Suprapubic skin (tissue), 4 donors: ENCODE data around the gene CDH4. TPM values are rescaled to one million over a fixed set of nuclear protein-coding genes. Genes with fewer than 3 reads are reported as not detected.
"Not testable (repeated sequence)": the region's sequence is repeated elsewhere in the genome, so short reads cannot be mapped to it uniquely, and the experiment has no call there.

Experiments
- DNase-seq, 2 donors: peaks; one replicate each; pipeline ENCODE4 v3.0.0-alpha.2; 2019; ENCODE audit warnings: low spot score in 2 of 2
- H3K27ac ChIP-seq: fragments of 200-600 bp; sonication (generic); one replicate; pipeline ENCODE4 v1.5.1; 2019
- H3K27me3 ChIP-seq: fragments of 200-600 bp; sonication (generic); one replicate; pipeline ENCODE4 v1.5.1; 2019
- H3K36me3 ChIP-seq: fragments of 200-600 bp; sonication (generic); one replicate; pipeline ENCODE4 v1.5.1; 2019
- H3K4me1 ChIP-seq: fragments of 200-600 bp; sonication (generic); one replicate; pipeline ENCODE4 v1.5.1; 2019
- H3K4me3 ChIP-seq: fragments of 200-600 bp; sonication (generic); one replicate; pipeline ENCODE4 v1.5.1; 2019; ENCODE audit warnings: mild to moderate bottlenecking
- H3K9me3 ChIP-seq: fragments of 200-600 bp; sonication (generic); one replicate; pipeline ENCODE4 v1.5.1; 2019
- EP300 ChIP-seq: sonication (generic); formaldehyde crosslinking; IDR thresholded peaks from one replicate; pipeline ENCODE4 v1.6.1; 2017; ENCODE audit warnings: antibody characterized with exemption
- POLR2A ChIP-seq, 2 donors: fragments of 450-650 bp; IDR thresholded peaks; one replicate each; pipeline ENCODE4 v1.6.1; 2017; ENCODE audit warnings: antibody characterized with exemption in 2 of 2, mild to moderate bottlenecking in 2 of 2, moderate library complexity in 2 of 2
- POLR2AphosphoS5 ChIP-seq, 3 donors: sonication (generic); formaldehyde crosslinking; IDR thresholded peaks; one replicate each; pipeline ENCODE4 v1.6.1; 2017; ENCODE audit warnings: antibody characterized with exemption in 3 of 3
- WGBS: methylation state at CpG from one replicate; pipeline ENCODE4 v1.1.5; 2018; 5-methylcytosine and 5-hydroxymethylcytosine counted together
- total RNA-seq, 4 donors: library from RNA; depleted of rRNA; stranded (reverse); fragments of >200 nt; gene quantifications; one replicate each; pipeline ENCODE4 v1.1.0, GENCODE V29; 2016
- TF ChIP-seq, protein P1 (sequence below), 2 donors: fragments of 200-600 bp in 1 of 2; fragments of 450-650 bp in 1 of 2; sonication (generic) in 1 of 2; IDR thresholded peaks; one replicate each; pipeline ENCODE4 v1.5.1; 2016 to 2019; ENCODE audit warnings: antibody characterized with exemption in 2 of 2, mild to moderate bottlenecking in 1 of 2, moderate library complexity in 1 of 2

The CDH4 gene
- total RNA-seq, 4 donors from 2014 or later: 0.91 to 5.9 (median 2.6) TPM

DNA sequence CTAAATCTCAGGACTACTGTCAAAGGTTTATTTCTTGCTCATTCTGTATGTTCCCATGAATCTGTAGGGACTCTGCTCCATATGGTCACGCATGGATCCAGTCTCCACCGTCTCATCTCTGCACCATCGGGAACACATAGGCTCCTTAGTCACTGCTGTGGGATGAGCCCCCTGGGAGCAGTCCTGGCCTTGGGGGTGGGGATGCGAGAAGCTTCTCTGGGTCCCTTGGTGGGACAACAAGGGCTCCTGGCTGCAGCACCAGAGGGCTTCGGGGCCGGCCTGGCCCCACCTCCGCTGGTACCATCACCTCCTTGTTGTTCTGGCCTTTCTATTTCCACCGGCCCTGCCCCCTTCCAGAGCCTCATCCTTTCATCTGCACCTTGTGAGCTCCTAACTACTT, 148.4 kb downstream of the CDH4 start:
- H3K9me3 ChIP-seq: peaks cover 6% of the 10 kb centered on the region
- H3K36me3 ChIP-seq: no peaks in the 10 kb centered on the region
- WGBS: 91% methylated on average over 8 of the region's 8 CpGs
- no peak overlapping the region for H3K27ac ChIP-seq
- no peaks in the 10 kb centered on the region for H3K27me3 ChIP-seq
- no peak for DNase-seq
- TF ChIP-seq EP300 (no peak), POLR2AphosphoS5 (IDR thresholded peaks at IDR 0.05) (no peak), POLR2A (IDR thresholded peaks at IDR 0.05) (no peak)
- TF ChIP-seq, protein P1, sequence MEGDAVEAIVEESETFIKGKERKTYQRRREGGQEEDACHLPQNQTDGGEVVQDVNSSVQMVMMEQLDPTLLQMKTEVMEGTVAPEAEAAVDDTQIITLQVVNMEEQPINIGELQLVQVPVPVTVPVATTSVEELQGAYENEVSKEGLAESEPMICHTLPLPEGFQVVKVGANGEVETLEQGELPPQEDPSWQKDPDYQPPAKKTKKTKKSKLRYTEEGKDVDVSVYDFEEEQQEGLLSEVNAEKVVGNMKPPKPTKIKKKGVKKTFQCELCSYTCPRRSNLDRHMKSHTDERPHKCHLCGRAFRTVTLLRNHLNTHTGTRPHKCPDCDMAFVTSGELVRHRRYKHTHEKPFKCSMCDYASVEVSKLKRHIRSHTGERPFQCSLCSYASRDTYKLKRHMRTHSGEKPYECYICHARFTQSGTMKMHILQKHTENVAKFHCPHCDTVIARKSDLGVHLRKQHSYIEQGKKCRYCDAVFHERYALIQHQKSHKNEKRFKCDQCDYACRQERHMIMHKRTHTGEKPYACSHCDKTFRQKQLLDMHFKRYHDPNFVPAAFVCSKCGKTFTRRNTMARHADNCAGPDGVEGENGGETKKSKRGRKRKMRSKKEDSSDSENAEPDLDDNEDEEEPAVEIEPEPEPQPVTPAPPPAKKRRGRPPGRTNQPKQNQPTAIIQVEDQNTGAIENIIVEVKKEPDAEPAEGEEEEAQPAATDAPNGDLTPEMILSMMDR (IDR thresholded peaks at IDR 0.05): no peak
- no peak overlapping the region for H3K4me3 ChIP-seq
- no peaks in the 10 kb centered on the region for H3K4me1 ChIP-seq

DNA sequence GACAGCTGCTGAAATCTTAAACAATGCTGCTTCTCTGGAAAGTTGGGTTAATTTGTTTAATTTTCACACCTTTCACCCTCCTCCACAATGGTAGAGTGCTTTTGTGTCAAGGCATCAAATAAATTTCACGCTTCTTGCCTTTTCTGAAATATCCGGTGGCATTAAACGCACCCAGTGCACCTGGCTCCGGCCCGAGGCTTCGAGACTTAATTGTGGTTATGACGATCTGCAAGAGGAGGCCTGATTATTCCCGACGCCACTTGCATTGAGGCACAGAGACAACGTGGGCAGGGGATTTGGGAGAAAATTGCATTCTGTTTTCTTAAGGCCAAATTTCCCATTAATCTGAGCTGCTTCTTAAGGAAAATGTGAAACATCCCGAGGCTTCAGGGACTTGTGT, 152.2 kb downstream of the CDH4 start:
- H3K27me3 ChIP-seq: no peaks in the 10 kb centered on the region
- no peak for TF ChIP-seq POLR2A (IDR thresholded peaks at IDR 0.05)
- TF ChIP-seq, protein P1 (IDR thresholded peaks at IDR 0.05): no peak
- no peak for TF ChIP-seq POLR2AphosphoS5 (IDR thresholded peaks at IDR 0.05)
- H3K27ac ChIP-seq: no peak overlapping the region
- peaks cover 6% of the 10 kb centered on the region for H3K9me3 ChIP-seq
- no peaks in the 10 kb centered on the region for H3K4me1 ChIP-seq
- WGBS: 77% methylated on average over 11 of the region's 11 CpGs
- no peak overlapping the region for H3K4me3 ChIP-seq
- no peaks in the 10 kb centered on the region for H3K36me3 ChIP-seq
- DNase-seq: no peak

DNA sequence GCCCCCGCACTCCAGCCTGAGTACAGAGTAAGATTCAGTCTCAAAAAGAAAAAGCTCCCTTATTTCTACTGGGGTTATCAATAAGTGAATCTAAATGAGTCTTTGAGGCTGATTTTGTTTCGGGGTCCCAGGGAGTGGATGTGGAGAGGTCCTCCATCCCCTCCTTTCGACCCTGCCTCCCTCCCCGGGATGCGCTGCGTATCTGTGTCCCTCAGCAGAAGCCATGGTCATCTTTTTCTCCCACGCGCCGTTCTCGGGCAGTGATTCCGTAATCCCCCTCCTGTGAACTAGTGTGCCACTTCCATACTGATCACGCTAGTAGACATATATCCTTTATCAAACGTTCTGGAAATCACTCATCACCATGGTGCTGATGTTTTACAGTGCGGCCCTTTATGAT, 152.9 kb downstream of the CDH4 start:
- H3K36me3 ChIP-seq: no peaks in the 10 kb centered on the region

DNA sequence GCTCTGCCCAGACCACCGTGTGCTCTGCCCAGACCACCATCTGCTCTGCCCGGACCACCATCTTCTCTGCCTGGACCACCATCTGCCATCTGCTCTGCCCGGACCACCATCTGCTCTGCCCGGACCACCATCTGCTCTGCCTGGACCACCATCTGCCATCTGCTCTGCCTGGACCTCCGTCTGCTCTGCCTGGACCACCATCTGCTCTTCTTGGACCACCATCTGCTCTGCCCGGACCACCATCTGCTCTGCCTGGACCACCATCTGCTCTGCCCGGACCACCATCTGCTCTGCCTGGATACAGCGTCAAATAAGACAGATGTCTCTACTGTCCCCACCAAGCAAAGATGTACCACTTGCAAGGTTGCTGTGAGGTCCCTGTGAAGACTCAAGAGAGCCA, 154.7 kb downstream of the CDH4 start:
- not testable (repeated sequence) for H3K4me1 ChIP-seq, H3K27me3 ChIP-seq, H3K27ac ChIP-seq, DNase-seq, H3K9me3 ChIP-seq, H3K4me3 ChIP-seq, H3K36me3 ChIP-seq
- 90% methylated on average over 8 of the region's 8 CpGs for WGBS

More for the DNA sequence above, 152.9 kb downstream of the CDH4 start:
- Histone ChIP-seq H3K27me3 (no peaks in the 10 kb centered on the region), H3K4me1 (no peaks in the 10 kb centered on the region), H3K4me3 (no peak overlapping the region), H3K9me3 (peaks cover 6% of the 10 kb centered on the region), H3K27ac (no peak overlapping the region)
- DNase-seq: no peak
- 91% methylated on average over 14 of the region's 14 CpGs for WGBS
- TF ChIP-seq POLR2AphosphoS5 (IDR thresholded peaks at IDR 0.05) (no peak), EP300 (no peak)

DNA sequence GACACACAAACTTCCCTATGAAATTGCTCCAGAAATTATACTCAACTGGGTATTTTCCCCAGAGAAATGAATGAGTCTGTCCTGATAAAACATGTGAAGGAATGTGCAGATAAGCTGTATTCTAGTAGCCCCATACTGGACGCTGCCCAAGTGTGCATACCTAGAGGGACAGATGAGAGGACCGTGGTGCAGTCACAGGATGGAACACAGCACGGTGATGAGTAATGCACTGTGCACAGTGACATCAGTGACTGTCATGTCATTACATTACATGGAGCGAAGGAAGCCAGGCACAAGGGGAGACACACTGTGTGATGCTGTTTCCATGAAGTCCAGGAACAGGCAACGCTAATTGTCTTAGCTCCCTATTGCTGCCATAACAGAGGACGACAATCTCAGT, 155.5 kb downstream of the CDH4 start:
- H3K27me3 ChIP-seq: no peaks in the 10 kb centered on the region
- no peaks in the 10 kb centered on the region for H3K36me3 ChIP-seq
- TF ChIP-seq, protein P1 (IDR thresholded peaks at IDR 0.05): no peak
- TF ChIP-seq EP300 (no peak), POLR2A (IDR thresholded peaks at IDR 0.05) (no peak), POLR2AphosphoS5 (IDR thresholded peaks at IDR 0.05) (no peak)
- H3K9me3 ChIP-seq: no peaks in the 10 kb centered on the region
- no peaks in the 10 kb centered on the region for H3K4me1 ChIP-seq
- DNase-seq: no peak
- H3K4me3 ChIP-seq: no peak overlapping the region
- no peak overlapping the region for H3K27ac ChIP-seq
- 80% methylated on average over 6 of the region's 6 CpGs for WGBS

DNA sequence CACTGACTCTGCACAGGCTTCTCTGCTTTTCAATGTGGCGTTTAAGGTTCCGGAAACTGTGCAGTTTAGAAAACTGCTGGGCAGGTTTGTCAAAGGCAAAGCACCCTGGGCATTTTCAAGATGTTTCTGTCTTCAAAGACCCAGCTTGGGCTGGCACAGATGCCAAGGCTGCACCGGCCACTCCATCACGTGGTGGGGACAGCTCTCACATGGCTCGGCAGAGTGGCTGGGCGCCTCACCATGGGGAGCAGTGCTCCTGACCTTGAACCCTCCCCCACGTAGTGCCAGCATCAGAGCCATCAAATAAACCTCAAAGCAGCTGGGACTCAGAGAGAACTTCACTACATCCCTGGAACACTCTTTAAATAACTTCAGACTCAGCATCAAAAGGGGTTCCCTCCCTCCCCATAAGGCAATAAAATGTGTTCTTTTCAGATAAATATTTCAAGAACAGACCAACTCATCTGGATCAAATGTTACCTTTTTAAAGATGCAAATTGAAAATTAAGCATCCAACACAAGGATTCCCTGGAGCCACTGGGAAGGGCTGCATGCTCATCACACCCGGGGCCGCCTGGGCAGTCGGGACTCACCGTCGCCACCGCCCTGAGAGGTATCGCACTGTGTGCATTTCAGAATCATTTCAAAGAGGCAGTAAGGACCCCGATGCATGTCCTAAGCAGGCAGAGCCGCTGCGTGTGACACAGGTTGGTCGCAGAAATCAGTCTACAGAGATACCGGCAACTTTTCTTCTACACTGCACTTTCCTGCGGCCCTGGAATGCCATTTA, 157.1 kb downstream of the CDH4 start:
- no peaks in the 10 kb centered on the region for H3K4me1 ChIP-seq
- 83% methylated on average over 15 of the region's 20 CpGs for WGBS
- peaks cover 6% of the 10 kb centered on the region for H3K9me3 ChIP-seq
- H3K4me3 ChIP-seq: no peak overlapping the region
- TF ChIP-seq EP300: no peak
- no peak overlapping the region for H3K27ac ChIP-seq
- no peaks in the 10 kb centered on the region for H3K27me3 ChIP-seq
- DNase-seq: no peak
- H3K36me3 ChIP-seq: no peaks in the 10 kb centered on the region

DNA sequence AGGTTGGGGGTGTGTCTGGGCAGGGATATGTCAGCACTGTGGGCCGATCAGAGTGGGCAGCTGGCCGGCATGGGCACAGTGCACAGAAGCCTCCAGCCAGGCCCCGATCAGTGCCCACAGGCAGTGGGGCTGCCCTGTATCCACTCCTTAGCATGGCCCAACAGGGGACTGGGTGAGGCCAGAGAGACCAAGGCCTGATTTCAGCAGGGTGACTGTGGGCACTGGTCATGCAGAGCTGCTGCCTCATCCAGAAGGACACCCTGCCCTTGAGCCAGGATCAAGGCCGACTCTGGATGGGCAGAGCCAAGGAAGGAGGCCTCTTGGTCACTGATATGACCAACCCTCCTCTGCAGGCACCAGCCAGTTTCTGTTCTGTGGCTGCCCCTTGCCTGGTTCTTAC, 159.7 kb downstream of the CDH4 start:
- H3K9me3 ChIP-seq: peaks cover 7% of the 10 kb centered on the region
- no peaks in the 10 kb centered on the region for H3K36me3 ChIP-seq
- H3K4me3 ChIP-seq: no peak overlapping the region
- no peaks in the 10 kb centered on the region for H3K4me1 ChIP-seq
- no peaks in the 10 kb centered on the region for H3K27me3 ChIP-seq
- DNase-seq: no peak
- WGBS: 81% methylated on average over 3 of the region's 4 CpGs
- TF ChIP-seq, protein P1 (IDR thresholded peaks at IDR 0.05): no peak
- no peak for TF ChIP-seq EP300
- no peak for TF ChIP-seq POLR2AphosphoS5 (IDR thresholded peaks at IDR 0.05)
- no peak for TF ChIP-seq POLR2A (IDR thresholded peaks at IDR 0.05)
- no peak overlapping the region for H3K27ac ChIP-seq
